UCSD-AML1 (cell line): ENCODE data around the gene RBM10.
"Not testable (repeated sequence)": the region's sequence is repeated elsewhere in the genome, so short reads cannot be mapped to it uniquely, and the experiment has no call there.

ENCODE experiments used
- DNase-seq: peaks from one replicate; lab custom pipeline; 2025; ENCODE audit not compliant: unreplicated experiment; lab: John Stamatoyannopoulos, UW

The RBM10 gene

GRCh38 chrX:47144626-47145394 lies at the start of gene RBM10, which contains the start of gene NDUFB11:
Gene RBM10 (plus strand): TSS chrX:47145221. CDS start chrX:47147482, 2,261 bp downstream.
Gene NDUFB11 (minus strand): TSS chrX:47144702. CDS start chrX:47144679, 23 bp downstream.
- peak; percentile 90 for DNase-seq

GRCh38 chrX:47097018-47097417 lies 48.0 kb upstream of the RBM10 start:
- no peak for DNase-seq

- no peak for DNase-seq
These were observed 46.5 kb upstream of the RBM10 start for GRCh38 chrX:47098338-47099094.

GRCh38 chrX:47101206-47101605 lies 43.8 kb upstream of the RBM10 start:
- no peak for DNase-seq

GRCh38 chrX:47110936-47111615 lies 33.9 kb upstream of the RBM10 start:
- not testable (repeated sequence) for DNase-seq

- DNase-seq, result no peak
These were observed 32.6 kb upstream of the RBM10 start for GRCh38 chrX:47112316-47112954.

GRCh38 chrX:47116551-47117110 lies 28.4 kb upstream of the RBM10 start:
- DNase-seq, result not testable (repeated sequence)

GRCh38 chrX:47124466-47124865 lies 20.6 kb upstream of the RBM10 start:
- not testable (repeated sequence) for DNase-seq

GRCh38 chrX:47129157-47129898 lies 15.7 kb upstream of the RBM10 start:
- peak; percentile 86 for DNase-seq

GRCh38 chrX:47129899-47130358 lies 15.1 kb upstream of the RBM10 start:
- no peak for DNase-seq

- no peak for DNase-seq
These were observed 11.5 kb upstream of the RBM10 start for GRCh38 chrX:47133493-47133892.

GRCh38 chrX:47135650-47136049 lies 9.4 kb upstream of the RBM10 start:
- DNase-seq, result not testable (repeated sequence)

- no peak for DNase-seq
These were observed 6.8 kb upstream of the RBM10 start for GRCh38 chrX:47138171-47138570.

- DNase-seq, result no peak
These were observed 961 bp upstream of the RBM10 start for GRCh38 chrX:47143894-47144625.

GRCh38 chrX:47145395-47146120 lies 537 bp downstream of the RBM10 start:
- DNase-seq, result no peak

GRCh38 chrX:47146121-47146935 lies 1.3 kb downstream of the RBM10 start:
- DNase-seq, result no peak

- DNase-seq, result no peak
These were observed 2.2 kb downstream of the RBM10 start for GRCh38 chrX:47146936-47147859.
